ENCODE data around the gene APBA1.
A peak's percentile ranks its signal among the peaks of the same experiment; 100 is the strongest.

The APBA1 gene

DNA sequence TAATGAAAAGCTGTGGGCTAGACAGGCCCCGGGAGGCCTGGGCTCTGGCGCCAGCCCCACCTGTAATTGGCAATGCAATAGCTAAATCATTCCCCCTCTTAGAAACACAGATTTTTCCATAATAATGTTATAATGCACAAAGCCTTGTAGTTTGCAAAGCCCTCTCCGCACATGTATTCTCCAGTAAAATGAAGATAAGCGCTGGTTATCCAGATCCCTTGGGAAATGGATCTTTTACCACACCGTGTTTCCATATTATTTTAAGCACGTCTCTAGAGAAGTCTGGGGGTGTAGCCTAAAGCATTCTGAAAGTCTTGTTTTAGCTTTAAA lies 1.1 kb upstream of the APBA1 start:
- TF ChIP-seq, protein P1, sequence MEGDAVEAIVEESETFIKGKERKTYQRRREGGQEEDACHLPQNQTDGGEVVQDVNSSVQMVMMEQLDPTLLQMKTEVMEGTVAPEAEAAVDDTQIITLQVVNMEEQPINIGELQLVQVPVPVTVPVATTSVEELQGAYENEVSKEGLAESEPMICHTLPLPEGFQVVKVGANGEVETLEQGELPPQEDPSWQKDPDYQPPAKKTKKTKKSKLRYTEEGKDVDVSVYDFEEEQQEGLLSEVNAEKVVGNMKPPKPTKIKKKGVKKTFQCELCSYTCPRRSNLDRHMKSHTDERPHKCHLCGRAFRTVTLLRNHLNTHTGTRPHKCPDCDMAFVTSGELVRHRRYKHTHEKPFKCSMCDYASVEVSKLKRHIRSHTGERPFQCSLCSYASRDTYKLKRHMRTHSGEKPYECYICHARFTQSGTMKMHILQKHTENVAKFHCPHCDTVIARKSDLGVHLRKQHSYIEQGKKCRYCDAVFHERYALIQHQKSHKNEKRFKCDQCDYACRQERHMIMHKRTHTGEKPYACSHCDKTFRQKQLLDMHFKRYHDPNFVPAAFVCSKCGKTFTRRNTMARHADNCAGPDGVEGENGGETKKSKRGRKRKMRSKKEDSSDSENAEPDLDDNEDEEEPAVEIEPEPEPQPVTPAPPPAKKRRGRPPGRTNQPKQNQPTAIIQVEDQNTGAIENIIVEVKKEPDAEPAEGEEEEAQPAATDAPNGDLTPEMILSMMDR (IDR thresholded peaks at IDR 0.05; ENCODE audit: insufficient read depth, low read length, poor library complexity, severe bottlenecking): no peak
- Histone ChIP-seq H3K36me3 (ENCODE audit: control insufficient read depth, insufficient read depth, low read length) (no peaks in the 10 kb centered on the region), H3K27me3 (replicated peaks; ENCODE audit: control insufficient read depth, insufficient read depth, low read length) (no peaks in the 10 kb centered on the region; the same call in none of the 2 replicates), H3K4me3 (replicated peaks; ENCODE audit: low read depth, low read length) (peak overlapping the region; percentile 8; the same call in 1 of the 2 replicates)
- no peak for DNase-seq (ENCODE audit: extremely low read depth, insufficient read length)

DNA sequence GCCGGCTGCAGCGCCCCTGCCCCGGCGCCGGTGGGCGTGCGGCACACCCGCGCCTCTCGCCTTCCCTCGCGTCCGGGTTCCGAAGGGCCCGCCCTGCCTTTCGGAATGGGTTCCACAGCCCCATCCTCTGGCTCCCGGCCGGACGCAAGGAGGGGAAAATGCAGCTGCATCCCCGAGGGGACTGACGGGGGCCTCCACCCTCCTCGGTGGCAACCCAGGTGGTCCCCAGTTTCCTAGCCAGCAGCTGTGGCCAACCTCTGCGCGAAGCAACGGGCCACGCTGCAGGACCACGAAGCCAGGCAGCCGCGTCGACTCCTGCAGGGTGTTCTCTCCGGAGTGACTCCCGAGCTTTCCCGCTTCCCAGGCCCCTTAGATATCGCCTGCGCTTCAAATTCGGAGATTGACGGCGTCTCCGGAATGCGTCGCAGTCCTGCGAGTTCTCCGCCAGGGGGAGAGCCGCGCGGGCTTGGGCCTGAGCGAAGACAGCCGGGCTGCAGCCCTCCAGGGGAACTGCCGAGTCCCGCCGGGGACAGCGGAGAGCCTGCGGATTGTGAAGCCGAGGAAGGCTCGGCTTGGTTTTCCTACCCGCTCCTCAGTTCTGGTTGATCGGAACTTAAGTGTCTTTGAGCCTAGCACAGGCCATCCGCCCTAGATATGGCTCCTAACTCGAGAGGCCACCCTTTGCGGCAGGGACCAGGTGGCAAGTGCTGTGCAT lies 582 bp upstream of the APBA1 start:
- no peaks in the 10 kb centered on the region; the same call in none of the 2 replicates for H3K27me3 ChIP-seq (replicated peaks; ENCODE audit: control insufficient read depth, insufficient read depth, low read length)
- peak; percentile 69 for DNase-seq (ENCODE audit: extremely low read depth, insufficient read length)
- TF ChIP-seq, protein P1 (IDR thresholded peaks at IDR 0.05; ENCODE audit: insufficient read depth, low read length, poor library complexity, severe bottlenecking): peak; percentile 86
- H3K4me3 ChIP-seq (replicated peaks; ENCODE audit: low read depth, low read length): peak overlapping the region; percentile 59
- no peaks in the 10 kb centered on the region for H3K36me3 ChIP-seq (ENCODE audit: control insufficient read depth, insufficient read depth, low read length)

DNA sequence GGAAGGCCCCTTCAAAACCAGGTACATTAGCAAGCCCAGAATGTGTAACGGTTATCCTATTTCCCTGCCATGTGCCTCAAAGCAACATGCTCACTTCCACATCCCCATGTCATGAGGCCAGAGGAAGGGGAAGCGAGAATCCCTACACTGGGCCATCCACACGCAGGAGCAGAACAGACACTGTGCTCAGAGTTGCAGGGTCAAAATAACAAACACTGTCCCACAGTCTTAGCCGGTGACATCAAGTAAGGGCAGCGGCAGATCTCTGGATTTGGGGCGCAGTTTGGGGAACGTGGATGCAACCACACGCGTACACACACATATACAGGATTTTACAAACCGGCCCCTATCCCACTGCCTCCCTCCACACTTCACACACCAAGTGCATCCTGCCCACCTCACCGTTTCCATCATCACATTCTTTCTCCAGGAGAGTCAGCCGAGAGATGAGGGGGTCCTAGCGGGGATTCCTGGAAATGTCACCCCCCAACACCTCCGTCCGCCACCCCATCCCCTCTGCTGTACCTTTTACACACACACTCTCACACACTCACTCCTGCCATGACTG lies 776 bp downstream of the APBA1 start:
- H3K4me3 ChIP-seq (replicated peaks; ENCODE audit: low read depth, low read length): no peak overlapping the region
- H3K36me3 ChIP-seq (ENCODE audit: control insufficient read depth, insufficient read depth, low read length): no peaks in the 10 kb centered on the region
- no peaks in the 10 kb centered on the region; the same call in none of the 2 replicates for H3K27me3 ChIP-seq (replicated peaks; ENCODE audit: control insufficient read depth, insufficient read depth, low read length)
- TF ChIP-seq, protein P1 (IDR thresholded peaks at IDR 0.05; ENCODE audit: insufficient read depth, low read length, poor library complexity, severe bottlenecking): no peak
- peak; percentile 4 for DNase-seq (ENCODE audit: extremely low read depth, insufficient read length)

DNA sequence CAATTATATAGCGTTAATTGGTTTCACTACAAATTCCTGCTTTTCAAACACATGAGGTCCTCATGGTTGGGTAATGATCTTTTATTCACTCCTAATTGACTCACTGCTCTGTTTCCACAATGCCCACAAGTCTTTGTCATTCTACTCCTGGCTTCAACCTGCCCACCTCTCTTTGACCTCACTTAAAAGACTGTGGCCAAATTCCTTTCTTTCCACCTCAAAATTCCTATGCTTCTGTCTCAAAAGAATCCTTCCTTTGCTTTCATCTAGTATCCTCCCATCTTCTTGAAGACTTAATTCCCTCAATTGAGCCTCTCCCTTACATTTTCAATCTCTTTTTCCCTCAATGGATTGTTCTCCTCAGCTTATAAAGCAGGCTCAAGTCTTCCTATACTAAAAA lies 4.9 kb downstream of the APBA1 start:
- DNase-seq (ENCODE audit: extremely low read depth, insufficient read length): no peak
- H3K27me3 ChIP-seq (replicated peaks; ENCODE audit: control insufficient read depth, insufficient read depth, low read length): no peaks in the 10 kb centered on the region; the same call in none of the 2 replicates
- TF ChIP-seq, protein P1 (IDR thresholded peaks at IDR 0.05; ENCODE audit: insufficient read depth, low read length, poor library complexity, severe bottlenecking): no peak

DNA sequence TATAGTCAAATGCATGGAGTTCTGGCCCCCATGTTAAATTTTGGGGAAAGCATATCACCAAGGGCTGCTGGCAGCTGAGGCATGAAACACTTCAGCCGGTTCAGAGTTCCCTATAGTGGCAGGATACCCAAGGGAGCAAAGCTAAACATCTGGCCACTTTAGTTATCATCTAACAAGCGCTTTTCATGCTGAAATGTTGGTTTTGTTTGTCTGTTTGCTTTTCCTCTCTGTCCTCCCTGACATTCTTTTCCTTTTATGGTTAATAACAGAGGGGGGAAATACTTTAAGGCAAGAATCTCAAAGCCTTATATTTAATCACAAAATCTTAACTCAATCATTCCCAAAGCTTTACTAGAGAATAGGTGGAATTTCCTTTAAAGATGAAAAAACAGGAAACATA lies 11.9 kb downstream of the APBA1 start:
- TF ChIP-seq, protein P1 (IDR thresholded peaks at IDR 0.05; ENCODE audit: insufficient read depth, low read length, poor library complexity, severe bottlenecking): no peak
- no peaks in the 10 kb centered on the region for H3K27me3 ChIP-seq (replicated peaks; ENCODE audit: control insufficient read depth, insufficient read depth, low read length)
- no peak for DNase-seq (ENCODE audit: extremely low read depth, insufficient read length)

More for the DNA sequence above, 4.9 kb downstream of the APBA1 start:
- Histone ChIP-seq H3K4me3 (replicated peaks; ENCODE audit: low read depth, low read length) (no peak overlapping the region), H3K36me3 (ENCODE audit: control insufficient read depth, insufficient read depth, low read length) (no peaks in the 10 kb centered on the region)

More for the DNA sequence above, 11.9 kb downstream of the APBA1 start:
- Histone ChIP-seq H3K4me3 (replicated peaks; ENCODE audit: low read depth, low read length) (no peak overlapping the region), H3K36me3 (ENCODE audit: control insufficient read depth, insufficient read depth, low read length) (no peaks in the 10 kb centered on the region)

Data from GM06990 (cell line).